ENCODE data around the gene C9orf153.
"Not testable (repeated sequence)": the region's sequence is repeated elsewhere in the genome, so short reads cannot be mapped to it uniquely, and the experiment has no call there.

C9orf153 gene
- 0 to 1.2 (median 0.07) reads per million in 17 experiments for total RNA-seq

- DNase-seq: no peak
Observed at GRCh38 chr9:86259557-86259956, at the start of gene C9orf153. C9orf153 (minus strand) TSS chr9:86259657; CDS start chr9:86229603, 30,054 bp downstream.

- no peak for DNase-seq
Observed at GRCh38 chr9:86308687-86309086, 49.2 kb upstream of the C9orf153 start.

- no peak for DNase-seq
Observed at GRCh38 chr9:86304236-86304730, 44.8 kb upstream of the C9orf153 start.

GRCh38 chr9:86303316-86303975 lies 44.0 kb upstream of the C9orf153 start:
- no peak for DNase-seq

GRCh38 chr9:86301686-86302085 lies 42.2 kb upstream of the C9orf153 start:
- no peak for DNase-seq

GRCh38 chr9:86300701-86301100 lies 41.2 kb upstream of the C9orf153 start:
- no peak for DNase-seq

- DNase-seq: no peak
Observed at GRCh38 chr9:86298873-86299272, 39.4 kb upstream of the C9orf153 start.

- not testable (repeated sequence) for DNase-seq
Observed at GRCh38 chr9:86290341-86290740, 30.9 kb upstream of the C9orf153 start.

GRCh38 chr9:86288499-86289198 lies 29.2 kb upstream of the C9orf153 start:
- DNase-seq: no peak

GRCh38 chr9:86287013-86287412 lies 27.6 kb upstream of the C9orf153 start:
- DNase-seq: peak; percentile 16 to 49 (median 28)

- DNase-seq: no peak
Observed at GRCh38 chr9:86286278-86286677, 26.8 kb upstream of the C9orf153 start.

- peak; percentile 20 to 54 (median 38) for DNase-seq
Observed at GRCh38 chr9:86285261-86285660, 25.8 kb upstream of the C9orf153 start.

- peak; percentile 58 to 75 (median 59) for DNase-seq
Observed at GRCh38 chr9:86282979-86283535, 23.6 kb upstream of the C9orf153 start.

GRCh38 chr9:86282077-86282978 lies 22.9 kb upstream of the C9orf153 start, which contains the start of gene ISCA1:
ISCA1 (minus strand) TSS chr9:86282538; CDS start chr9:86282458, 80 bp downstream.
- DNase-seq: peak; percentile 93 to 98 (median 96)

GRCh38 chr9:86281593-86282076 lies 22.2 kb upstream of the C9orf153 start:
- peak in 1 of 4 experiments; percentile 13 for DNase-seq

GRCh38 chr9:86280580-86280979 lies 21.1 kb upstream of the C9orf153 start:
- DNase-seq: no peak

- DNase-seq: no peak
Observed at GRCh38 chr9:86279839-86280238, 20.4 kb upstream of the C9orf153 start.

- peak in 1 of 4 experiments; percentile 4 for DNase-seq
Observed at GRCh38 chr9:86277072-86277471, 17.6 kb upstream of the C9orf153 start.

- DNase-seq: no peak
Observed at GRCh38 chr9:86275962-86276361, 16.5 kb upstream of the C9orf153 start.

- no peak for DNase-seq
Observed at GRCh38 chr9:86274821-86275643, 15.6 kb upstream of the C9orf153 start.

GRCh38 chr9:86272221-86272620 lies 12.8 kb upstream of the C9orf153 start:
- no peak for DNase-seq
